ENCODE measurements around the gene PEX26. TPM values are rescaled to one million over a fixed set of nuclear protein-coding genes. Genes with fewer than 3 reads are reported as not detected.

The PEX26 gene
- polyA plus RNA-seq (2013), result 22.7 TPM

- CTCF ChIA-PET, result interaction anchor here (0.7 to 8.6 kb wide), 8 partner anchors 12 to 335 kb away, joined by 3 to 150 read pairs (median 4); no protein-coding TSS in a partner anchor
These were observed at the start of gene PEX26 for GRCh38 chr22:18077639-18078328. Gene PEX26 (plus strand): TSS chr22:18077990. CDS start chr22:18078377, 387 bp downstream.

GRCh38 chr22:18028817-18029527 lies 48.8 kb upstream of the PEX26 start:
- Histone ChIP-seq H3K27me3 (replicated peaks in 2 of 5; ENCODE audit: control insufficient read depth in 4 of 5, insufficient read depth in 5 of 5, low read length in 4 of 5) (peaks cover 2 to 21% (median 8%) of the 10 kb centered on the region in 5 experiments), H3K4me3 (ENCODE audit: control insufficient read depth in 1 of 7, extremely low read depth in 1 of 7, insufficient read depth in 4 of 7, low read depth in 2 of 7, low read length in 6 of 7) (no peak overlapping the region), H3K9me3 (ENCODE audit: control extremely low read depth in 1 of 5, control insufficient read depth in 4 of 5, insufficient read depth in 2 of 5, low read depth in 1 of 5, low read length in 4 of 5) (no peaks in the 10 kb centered on the region), H3K4me1 (ENCODE audit: control extremely low read depth in 1 of 4, control insufficient read depth in 4 of 4, insufficient read depth in 4 of 4, low read length in 3 of 4) (peaks cover 0 to 10% (median 6%) of the 10 kb centered on the region in 4 experiments), H3K27ac (ENCODE audit: insufficient read depth in 1 of 2, low read depth in 1 of 2, low read length in 2 of 2, poor library complexity in 1 of 2, severe bottlenecking in 2 of 2) (no peak overlapping the region), H3K36me3 (ENCODE audit: control insufficient read depth in 4 of 4, insufficient read depth in 4 of 4, low read length in 3 of 4) (no peaks in the 10 kb centered on the region)
- POLR2A ChIA-PET, result no interaction called here
- 71% methylated on average over 2 of the region's 3 CpGs for WGBS (ENCODE audit: insufficient coverage)
- CTCF ChIA-PET, result interaction anchor here (1.4 to 1.8 kb wide), 2 partner anchors 10 to 198 kb away, joined by 4 to 6 read pairs; no protein-coding TSS in a partner anchor
- DNase-seq, result no peak

More at GRCh38 chr22:18077639-18078328, at the start of gene PEX26:
- Histone ChIP-seq H3K9me3 (ENCODE audit: control extremely low read depth in 1 of 5, control insufficient read depth in 4 of 5, insufficient read depth in 2 of 5, low read depth in 1 of 5, low read length in 4 of 5) (no peaks in the 10 kb centered on the region), H3K36me3 (ENCODE audit: control insufficient read depth in 4 of 4, insufficient read depth in 4 of 4, low read length in 3 of 4) (peaks cover 6 to 33% (median 19%) of the 10 kb centered on the region in 4 experiments), H3K4me3 (ENCODE audit: control insufficient read depth in 1 of 7, extremely low read depth in 1 of 7, insufficient read depth in 4 of 7, low read depth in 2 of 7, low read length in 6 of 7) (peak within 1 kb of the TSS; percentile 74 to 100 (median 99)), H3K27me3 (replicated peaks in 2 of 5; ENCODE audit: control insufficient read depth in 4 of 5, insufficient read depth in 5 of 5, low read length in 4 of 5) (no peaks in the 10 kb centered on the region), H3K4me1 (ENCODE audit: control extremely low read depth in 1 of 4, control insufficient read depth in 4 of 4, insufficient read depth in 4 of 4, low read length in 3 of 4) (peaks cover 9 to 29% (median 23%) of the 10 kb centered on the region in 4 experiments), H3K27ac (ENCODE audit: insufficient read depth in 1 of 2, low read depth in 1 of 2, low read length in 2 of 2, poor library complexity in 1 of 2, severe bottlenecking in 2 of 2) (peak within 1 kb of the TSS; percentile 78 to 86)
- POLR2A ChIA-PET, result no interaction called here
- peak; percentile 97 to 99 (median 98) for DNase-seq
- under 1% methylated on average over 38 of the region's 50 CpGs for WGBS (ENCODE audit: insufficient coverage)

- Histone ChIP-seq H3K4me3 (ENCODE audit: control insufficient read depth in 1 of 7, extremely low read depth in 1 of 7, insufficient read depth in 4 of 7, low read depth in 2 of 7, low read length in 6 of 7) (no peak overlapping the region), H3K4me1 (ENCODE audit: control extremely low read depth in 1 of 4, control insufficient read depth in 4 of 4, insufficient read depth in 4 of 4, low read length in 3 of 4) (peaks cover 0 to 4% (median 2%) of the 10 kb centered on the region in 4 experiments), H3K36me3 (ENCODE audit: control insufficient read depth in 4 of 4, insufficient read depth in 4 of 4, low read length in 3 of 4) (no peaks in the 10 kb centered on the region), H3K27ac (ENCODE audit: insufficient read depth in 1 of 2, low read depth in 1 of 2, low read length in 2 of 2, poor library complexity in 1 of 2, severe bottlenecking in 2 of 2) (no peak overlapping the region), H3K27me3 (replicated peaks in 2 of 5; ENCODE audit: control insufficient read depth in 4 of 5, insufficient read depth in 5 of 5, low read length in 4 of 5) (peaks cover 2 to 21% (median 8%) of the 10 kb centered on the region in 5 experiments), H3K9me3 (ENCODE audit: control extremely low read depth in 1 of 5, control insufficient read depth in 4 of 5, insufficient read depth in 2 of 5, low read depth in 1 of 5, low read length in 4 of 5) (no peaks in the 10 kb centered on the region)
- no peak for DNase-seq
- WGBS (ENCODE audit: insufficient coverage), result no CpG with 5 or more reads among the region's 2 CpGs
- POLR2A ChIA-PET, result no interaction called here
- CTCF ChIA-PET, result interaction anchor here (1.4 kb wide), 1 partner anchor 199 kb away, joined by 6 read pairs; no protein-coding TSS in a partner anchor
These were observed 48.0 kb upstream of the PEX26 start for GRCh38 chr22:18029686-18030267.

- Histone ChIP-seq H3K36me3 (ENCODE audit: control insufficient read depth in 4 of 4, insufficient read depth in 4 of 4, low read length in 3 of 4) (no peaks in the 10 kb centered on the region), H3K27ac (ENCODE audit: insufficient read depth in 1 of 2, low read depth in 1 of 2, low read length in 2 of 2, poor library complexity in 1 of 2, severe bottlenecking in 2 of 2) (no peak overlapping the region), H3K4me1 (ENCODE audit: control extremely low read depth in 1 of 4, control insufficient read depth in 4 of 4, insufficient read depth in 4 of 4, low read length in 3 of 4) (no peaks in the 10 kb centered on the region), H3K9me3 (ENCODE audit: control extremely low read depth in 1 of 5, control insufficient read depth in 4 of 5, insufficient read depth in 2 of 5, low read depth in 1 of 5, low read length in 4 of 5) (no peaks in the 10 kb centered on the region), H3K27me3 (replicated peaks in 2 of 5; ENCODE audit: control insufficient read depth in 4 of 5, insufficient read depth in 5 of 5, low read length in 4 of 5) (peaks cover 0 to 6% (median 5%) of the 10 kb centered on the region in 5 experiments), H3K4me3 (ENCODE audit: control insufficient read depth in 1 of 7, extremely low read depth in 1 of 7, insufficient read depth in 4 of 7, low read depth in 2 of 7, low read length in 6 of 7) (no peak overlapping the region)
- WGBS (ENCODE audit: insufficient coverage), result 72% methylated on average over 8 of the region's 10 CpGs
- no peak for DNase-seq
- POLR2A ChIA-PET, result no interaction called here
- CTCF ChIA-PET, result interaction anchor here (0.8 to 1.3 kb wide), 2 partner anchors 9 to 202 kb away, joined by 3 to 4 read pairs; no protein-coding TSS in a partner anchor
These were observed 45.9 kb upstream of the PEX26 start for GRCh38 chr22:18031695-18032454.

- no peaks in the 10 kb centered on the region for H3K36me3 ChIP-seq (ENCODE audit: control insufficient read depth in 4 of 4, insufficient read depth in 4 of 4, low read length in 3 of 4)
- DNase-seq, result no peak
- POLR2A ChIA-PET, result no interaction called here
- H3K27ac ChIP-seq (ENCODE audit: insufficient read depth in 1 of 2, low read depth in 1 of 2, low read length in 2 of 2, poor library complexity in 1 of 2, severe bottlenecking in 2 of 2), result no peak overlapping the region
- no peaks in the 10 kb centered on the region for H3K9me3 ChIP-seq (ENCODE audit: control extremely low read depth in 1 of 5, control insufficient read depth in 4 of 5, insufficient read depth in 2 of 5, low read depth in 1 of 5, low read length in 4 of 5)
- CTCF ChIA-PET, result interaction anchor here (1.3 kb wide), 1 partner anchor 10 kb away, joined by 4 read pairs; no protein-coding TSS in a partner anchor
- no CpG with 5 or more reads among the region's 6 CpGs for WGBS (ENCODE audit: insufficient coverage)
- H3K4me1 ChIP-seq (ENCODE audit: control extremely low read depth in 1 of 4, control insufficient read depth in 4 of 4, insufficient read depth in 4 of 4, low read length in 3 of 4), result no peaks in the 10 kb centered on the region
- H3K4me3 ChIP-seq (ENCODE audit: control insufficient read depth in 1 of 7, extremely low read depth in 1 of 7, insufficient read depth in 4 of 7, low read depth in 2 of 7, low read length in 6 of 7), result no peak overlapping the region
- H3K27me3 ChIP-seq (replicated peaks in 2 of 5; ENCODE audit: control insufficient read depth in 4 of 5, insufficient read depth in 5 of 5, low read length in 4 of 5), result peaks cover 0 to 6% (median 1%) of the 10 kb centered on the region in 5 experiments
These were observed 45.2 kb upstream of the PEX26 start for GRCh38 chr22:18032455-18033101.

- no peaks in the 10 kb centered on the region for H3K4me1 ChIP-seq (ENCODE audit: control extremely low read depth in 1 of 4, control insufficient read depth in 4 of 4, insufficient read depth in 4 of 4, low read length in 3 of 4)
- ChIA-PET CTCF (no interaction called here), POLR2A (no interaction called here)
- no peak overlapping the region for H3K27ac ChIP-seq (ENCODE audit: insufficient read depth in 1 of 2, low read depth in 1 of 2, low read length in 2 of 2, poor library complexity in 1 of 2, severe bottlenecking in 2 of 2)
- H3K27me3 ChIP-seq (replicated peaks in 2 of 5; ENCODE audit: control insufficient read depth in 4 of 5, insufficient read depth in 5 of 5, low read length in 4 of 5), result peaks cover 0 to 1% (median 0%) of the 10 kb centered on the region in 5 experiments
- H3K36me3 ChIP-seq (ENCODE audit: control insufficient read depth in 4 of 4, insufficient read depth in 4 of 4, low read length in 3 of 4), result no peaks in the 10 kb centered on the region
- DNase-seq, result no peak
- 100% methylated on average over 5 of the region's 6 CpGs for whole genome bisulfite sequencing (ENCODE audit: insufficient coverage)
- H3K9me3 ChIP-seq (ENCODE audit: control extremely low read depth in 1 of 5, control insufficient read depth in 4 of 5, insufficient read depth in 2 of 5, low read depth in 1 of 5, low read length in 4 of 5), result no peaks in the 10 kb centered on the region
- no peak overlapping the region for H3K4me3 ChIP-seq (ENCODE audit: control insufficient read depth in 1 of 7, extremely low read depth in 1 of 7, insufficient read depth in 4 of 7, low read depth in 2 of 7, low read length in 6 of 7)
These were observed 44.4 kb upstream of the PEX26 start for GRCh38 chr22:18033204-18033998.
